GM18868 (cell line): ENCODE results near the gene ARIH2.

Experiments
- ATAC-seq: cut with Tn5 transposase; IDR thresholded peaks from one replicate; pipeline ENCODE4 v1.9.1; 2021; ENCODE audit warnings: mild to moderate bottlenecking, moderate library complexity; ENCODE audit not compliant: unreplicated experiment

ARIH2 gene

DNA sequence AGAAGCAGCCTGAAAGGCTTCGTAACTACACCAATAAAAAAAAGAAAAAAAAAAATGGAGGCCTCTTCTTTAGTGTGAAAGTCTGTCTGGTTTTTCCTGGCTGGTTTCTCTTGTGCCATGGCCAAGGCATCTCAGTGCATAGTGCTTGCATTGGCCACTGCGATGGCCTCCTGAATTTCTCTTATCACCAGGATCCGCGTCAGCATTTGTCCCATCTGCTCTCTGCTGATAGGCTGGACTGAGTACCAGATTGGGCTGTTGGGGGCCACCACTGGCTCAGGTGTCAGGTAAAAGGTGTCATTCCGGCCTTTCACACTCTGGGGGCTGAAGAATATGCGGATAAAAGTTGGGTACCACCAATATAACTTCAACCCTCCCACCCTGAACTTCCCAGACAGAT is 111.7 kb downstream of the ARIH2 start:
- no peak for ATAC-seq

DNA sequence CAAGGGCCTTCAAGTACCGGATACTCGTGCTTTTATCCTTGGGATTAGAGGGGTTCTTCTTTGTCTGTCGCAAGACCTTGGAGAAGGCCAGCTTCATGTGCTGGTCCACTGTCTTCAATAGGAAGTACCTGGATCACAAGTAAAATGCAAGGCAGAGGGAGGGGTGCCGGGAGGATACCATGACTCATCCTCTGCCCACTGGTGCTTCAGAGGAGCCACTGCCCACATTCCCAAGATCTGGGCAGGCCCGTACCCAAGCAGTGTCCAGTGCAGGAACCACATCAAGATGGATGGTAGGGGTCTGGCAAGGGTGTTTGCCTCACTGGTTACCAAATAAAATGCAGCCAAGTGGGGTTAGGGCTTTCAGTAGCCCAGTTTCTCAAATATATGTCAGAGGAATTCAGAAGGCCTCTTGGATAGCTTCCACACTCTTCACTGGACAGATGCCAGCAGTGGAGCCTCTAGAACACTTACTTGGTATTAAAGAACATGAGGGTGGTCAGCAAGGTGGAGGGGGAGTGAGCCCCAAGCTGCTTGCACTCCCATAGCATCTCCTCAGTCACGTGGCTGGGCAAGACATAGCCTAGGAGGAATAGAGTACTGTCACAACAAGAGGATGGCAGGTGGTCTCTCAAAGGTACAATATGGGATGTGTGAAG is 114.1 kb downstream of the ARIH2 start:
- no peak for ATAC-seq

DNA sequence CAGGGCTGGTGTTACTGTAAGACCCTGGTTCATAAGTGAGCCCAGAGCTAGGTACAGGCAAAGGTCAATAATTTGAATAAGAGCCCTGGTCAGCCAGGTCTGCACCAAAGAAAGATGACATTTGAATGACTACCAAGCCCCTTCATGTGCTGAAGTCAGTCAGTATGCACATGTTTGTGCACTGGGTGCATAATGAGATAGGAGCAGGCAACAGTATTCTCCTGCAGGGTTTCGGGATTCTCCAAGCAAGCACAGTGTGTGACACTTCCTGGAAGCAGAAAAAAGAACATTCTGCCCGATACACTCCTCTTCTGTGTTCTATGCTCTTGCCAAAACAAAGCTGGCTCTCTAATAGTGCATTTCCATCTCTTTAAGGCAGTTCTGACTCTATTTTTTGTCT is 116.0 kb downstream of the ARIH2 start:
- ATAC-seq: no peak

DNA sequence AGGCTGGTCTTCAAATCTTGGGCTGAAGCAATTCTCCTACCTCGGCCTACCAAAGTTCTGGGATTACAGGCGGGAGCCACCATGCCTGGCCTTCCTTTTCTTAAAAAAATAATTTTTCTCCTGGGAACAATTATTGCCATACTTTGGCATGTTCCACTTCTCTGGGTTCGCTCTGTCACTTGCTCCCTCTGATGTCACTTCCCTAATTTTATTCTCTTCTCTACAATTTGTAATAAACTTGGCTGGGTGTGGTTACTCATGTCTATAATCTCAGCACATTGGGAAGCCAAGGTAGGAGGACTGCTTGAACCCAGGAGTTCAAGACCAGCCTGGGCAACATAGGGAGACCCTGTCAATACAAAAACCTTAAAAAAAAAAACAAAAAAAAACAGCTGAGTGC is 116.6 kb downstream of the ARIH2 start:
- ATAC-seq: no peak
